Vagina (tissue), 2 donors: ENCODE results near the gene NCS1. TPM values are rescaled to one million over a fixed set of nuclear protein-coding genes. Genes with fewer than 3 reads are reported as not detected.

ENCODE experiments used
- DNase-seq, 2 donors: peaks; one replicate each; pipeline ENCODE4 v3.0.0-alpha.2; 2017; ENCODE audit errors: extremely low spot score in 2 of 2
- H3K27ac ChIP-seq: fragments of 200-600 bp; sonication (generic); one replicate; pipeline ENCODE4 v1.5.1; 2019
- H3K27me3 ChIP-seq: fragments of 200-600 bp; sonication (generic); one replicate; pipeline ENCODE4 v1.5.1; 2019
- H3K36me3 ChIP-seq, 2 donors: fragments of 200-600 bp; sonication (generic); one replicate each; pipeline ENCODE4 v1.5.1; 2017 to 2019
- H3K4me1 ChIP-seq: fragments of 200-600 bp; sonication (generic); one replicate; pipeline ENCODE4 v1.5.1; 2019
- H3K4me3 ChIP-seq, 2 donors: fragments of 200-600 bp; sonication (generic); 1 replicate in 1 of 2; 2 replicates in 1 of 2; pipeline ENCODE4 v1.5.1; 2016 to 2019
- H3K9me3 ChIP-seq: fragments of 200-600 bp; sonication (generic); one replicate; pipeline ENCODE4 v1.5.1; 2019
- CTCF ChIP-seq, 3 experiments: fragments of 450-650 bp in 2 of 3; fragments of 200-600 bp in 1 of 3; sonication (generic) in 1 of 3; IDR thresholded peaks; one replicate each; pipeline ENCODE4 v1.5.1; 2017 to 2019; ENCODE audit warnings: antibody characterized with exemption in 3 of 3, mild to moderate bottlenecking in 2 of 3, moderate library complexity in 2 of 3
- POLR2A ChIP-seq, 2 donors: fragments of 450-650 bp; IDR thresholded peaks; one replicate each; pipeline ENCODE4 v1.6.1; 2017; ENCODE audit warnings: antibody characterized with exemption in 2 of 2, mild to moderate bottlenecking in 2 of 2, moderate library complexity in 2 of 2
- POLR2AphosphoS5 ChIP-seq, 2 donors: sonication (generic); formaldehyde crosslinking; IDR thresholded peaks; one replicate each; pipeline ENCODE4 v1.9.0; 2017; ENCODE audit warnings: antibody characterized with exemption in 2 of 2, mild to moderate bottlenecking in 2 of 2, low read depth in 1 of 2; ENCODE audit not compliant: insufficient read depth in 1 of 2
- intact Hi-C: fragments of 100-400 bp; cut with DNase I; formaldehyde crosslinking; loops from one replicate; pipeline ENCODE4 v1.15.1; 2023
- total RNA-seq: library from RNA; depleted of rRNA; stranded (reverse); fragments of >200 nt; gene quantifications from one replicate; pipeline ENCODE4 v1.2.3, GENCODE V29; 2016

The NCS1 gene
- total RNA-seq, 1 donor from 2014 or later, result 20.4 TPM

GRCh38 chr9:130262771-130263170, 90.6 kb downstream of the NCS1 start:
- peaks cover 19% of the 10 kb centered on the region for H3K4me1 ChIP-seq
- no peaks in the 10 kb centered on the region for H3K36me3 ChIP-seq
- no peaks in the 10 kb centered on the region for H3K27me3 ChIP-seq
- DNase-seq, result no peak
- intact Hi-C loops, result no loop called here
- no peaks in the 10 kb centered on the region for H3K9me3 ChIP-seq
- no peak overlapping the region for H3K27ac ChIP-seq
- H3K4me3 ChIP-seq, result no peak overlapping the region
- TF ChIP-seq POLR2A (IDR thresholded peaks at IDR 0.05) (no peak), POLR2AphosphoS5 (IDR thresholded peaks at IDR 0.05; ENCODE audit: insufficient read depth in 1 of 2, low read depth in 1 of 2) (no peak), CTCF (IDR thresholded peaks at IDR 0.05) (no peak)

- H3K9me3 ChIP-seq, result no peaks in the 10 kb centered on the region
- H3K4me3 ChIP-seq, result no peak overlapping the region
- no peaks in the 10 kb centered on the region for H3K27me3 ChIP-seq
- peaks cover 19% of the 10 kb centered on the region for H3K4me1 ChIP-seq
- intact Hi-C loops, result no loop called here
- TF ChIP-seq POLR2AphosphoS5 (IDR thresholded peaks at IDR 0.05; ENCODE audit: insufficient read depth in 1 of 2, low read depth in 1 of 2) (no peak), POLR2A (IDR thresholded peaks at IDR 0.05) (no peak), CTCF (IDR thresholded peaks at IDR 0.05) (no peak)
- no peaks in the 10 kb centered on the region for H3K36me3 ChIP-seq
- peak in 1 of 2 donors; percentile 89 for DNase-seq
- no peak overlapping the region for H3K27ac ChIP-seq
These were observed 91.6 kb downstream of the NCS1 start for GRCh38 chr9:130263601-130264413.

- intact Hi-C loops, result no loop called here
These were observed 92.5 kb downstream of the NCS1 start for GRCh38 chr9:130264414-130265350.

GRCh38 chr9:130265431-130266235, 93.4 kb downstream of the NCS1 start, which contains the start of gene HMCN2:
HMCN2 (plus strand) TSS chr9:130265760; CDS start chr9:130265879, 119 bp downstream.
- Histone ChIP-seq H3K9me3 (no peaks in the 10 kb centered on the region), H3K27ac (peak within 1 kb of the TSS; percentile 13), H3K4me1 (peaks cover 19% of the 10 kb centered on the region), H3K4me3 (peak within 1 kb of the TSS; percentile 39 to 41), H3K27me3 (no peaks in the 10 kb centered on the region), H3K36me3 (no peaks in the 10 kb centered on the region)
- intact Hi-C loops, result no loop called here
- no peak for TF ChIP-seq POLR2A (IDR thresholded peaks at IDR 0.05)
- TF ChIP-seq CTCF (IDR thresholded peaks at IDR 0.05), result no peak
- no peak for TF ChIP-seq POLR2AphosphoS5 (IDR thresholded peaks at IDR 0.05; ENCODE audit: insufficient read depth in 1 of 2, low read depth in 1 of 2)
- DNase-seq, result peak in 1 of 2 donors; percentile 84

More at GRCh38 chr9:130264414-130265350, 92.5 kb downstream of the NCS1 start:
- Histone ChIP-seq H3K36me3 (no peaks in the 10 kb centered on the region), H3K9me3 (no peaks in the 10 kb centered on the region), H3K27ac (no peak overlapping the region), H3K4me3 (peak overlapping the region in 1 of 2 donors; percentile 39), H3K4me1 (peaks cover 19% of the 10 kb centered on the region), H3K27me3 (no peaks in the 10 kb centered on the region)
- TF ChIP-seq CTCF (IDR thresholded peaks at IDR 0.05) (no peak), POLR2AphosphoS5 (IDR thresholded peaks at IDR 0.05; ENCODE audit: insufficient read depth in 1 of 2, low read depth in 1 of 2) (no peak), POLR2A (IDR thresholded peaks at IDR 0.05) (no peak)
- DNase-seq, result peak in 1 of 2 donors; percentile 64
